Muscle of back (tissue), 11 donors: ENCODE measurements around the gene TRABD2B. TPM values are rescaled to one million over a fixed set of nuclear protein-coding genes. Genes with fewer than 3 reads are reported as not detected.

Experiments used
- DNase-seq, 3 donors: peaks; one replicate each; pipeline versions ENCODE4 v3.0.0 to v3.0.0-alpha.2; 2013
- polyA plus RNA-seq, 10 donors: library from polyadenylated mRNA; unstranded; fragments of 120-200 nt; gene quantifications; one replicate each; pipeline ENCODE4 v1.2.1, GENCODE V29; 2013; ENCODE audit not compliant: insufficient read length in 10 of 10

TRABD2B gene
- polyA plus RNA-seq, 10 donors, result 3.2 to 8.2 (median 5.1) TPM

GRCh38 chr1:47759251-47759935 lies 237.8 kb downstream of the TRABD2B start:
- DNase-seq, result no peak

GRCh38 chr1:47758341-47759250 lies 238.6 kb downstream of the TRABD2B start:
- no peak for DNase-seq

GRCh38 chr1:47757226-47757975 lies 239.8 kb downstream of the TRABD2B start:
- DNase-seq, result no peak

- DNase-seq, result no peak
These were observed 240.8 kb downstream of the TRABD2B start for GRCh38 chr1:47756411-47756810.

- DNase-seq, result no peak
These were observed 241.2 kb downstream of the TRABD2B start for GRCh38 chr1:47756006-47756405.

- no peak for DNase-seq
These were observed 241.8 kb downstream of the TRABD2B start for GRCh38 chr1:47755101-47755990.

GRCh38 chr1:47754221-47754620 lies 243.0 kb downstream of the TRABD2B start:
- no peak for DNase-seq

GRCh38 chr1:47753808-47754207 lies 243.4 kb downstream of the TRABD2B start:
- no peak for DNase-seq

- DNase-seq, result no peak
These were observed 244.6 kb downstream of the TRABD2B start for GRCh38 chr1:47752559-47752958.

GRCh38 chr1:47751996-47752451 lies 245.2 kb downstream of the TRABD2B start:
- peak in 1 of 3 donors; percentile 77 for DNase-seq

- no peak for DNase-seq
These were observed 246.0 kb downstream of the TRABD2B start for GRCh38 chr1:47751193-47751592.

GRCh38 chr1:47745715-47746609 lies 251.2 kb downstream of the TRABD2B start:
- DNase-seq, result no peak

- DNase-seq, result no peak
These were observed 254.1 kb downstream of the TRABD2B start for GRCh38 chr1:47742890-47743760.

- DNase-seq, result peak; percentile 51 to 85 (median 80)
These were observed 258.5 kb downstream of the TRABD2B start for GRCh38 chr1:47738560-47739182.

GRCh38 chr1:47732489-47732888 lies 264.7 kb downstream of the TRABD2B start:
- DNase-seq, result no peak

GRCh38 chr1:47731730-47732129 lies 265.5 kb downstream of the TRABD2B start:
- no peak for DNase-seq

GRCh38 chr1:47729685-47730084 lies 267.5 kb downstream of the TRABD2B start:
- no peak for DNase-seq

- DNase-seq, result no peak
These were observed 269.5 kb downstream of the TRABD2B start for GRCh38 chr1:47727697-47728085.
